Tibial nerve (tissue), 3 donors: ENCODE results near the gene SP5.

ENCODE experiments used
- CTCF ChIP-seq, 5 experiments: fragments of 200-600 bp in 3 of 5; fragments of 450-650 bp in 2 of 5; sonication (generic) in 3 of 5; IDR thresholded peaks; one replicate each; pipeline ENCODE4 v1.5.1; 2016 to 2019; ENCODE audit warnings: antibody characterized with exemption in 5 of 5, mild to moderate bottlenecking in 3 of 5, moderate library complexity in 2 of 5
- POLR2A ChIP-seq, 2 donors: fragments of 450-650 bp; IDR thresholded peaks; one replicate each; pipeline ENCODE4 v1.6.1; 2017; ENCODE audit warnings: antibody characterized with exemption in 2 of 2, mild to moderate bottlenecking in 2 of 2, moderate library complexity in 2 of 2

- TF ChIP-seq CTCF (IDR thresholded peaks at IDR 0.05) (no peak), POLR2A (IDR thresholded peaks at IDR 0.05) (no peak)
Measured at GRCh38 chr2:170733798-170734600, 18.9 kb downstream of the SP5 start.
